ENCODE data around the gene C1QTNF8. TPM values are rescaled to one million over a fixed set of nuclear protein-coding genes. Genes with fewer than 3 reads are reported as not detected.

C1QTNF8 gene
- total and polyA plus RNA-seq, 2 of the 13 experiments (the other 11 are each of a cell fraction or from before 2014, with no cell fraction given) = 0.09 TPM; not detected in 1

GRCh38 chr16:1090620-1091587 is 5.1 kb downstream of the C1QTNF8 start (continued):
- TF ChIP-seq PRDM4 (CRISPR knock-in tag; IDR thresholded peaks at IDR 0.05; ENCODE audit: borderline replicate concordance) = no peak
- TF ChIP-seq BHLHE40 (IDR thresholded peaks at IDR 0.05; ENCODE audit: low read length) = no peak
- TF ChIP-seq DMAP1 (CRISPR knock-in tag; IDR thresholded peaks at IDR 0.05) = peak; percentile 57; the same call in 1 of the 2 replicates
- 0 out of 2 replicates have a peak, but pooled peaks have one; percentile 23 for TF ChIP-seq PHF20 (CRISPR knock-in tag; IDR thresholded peaks at IDR 0.05)
- no peak for TF ChIP-seq ZNF503 (CRISPR knock-in tag; IDR thresholded peaks at IDR 0.05)
- no peak for TF ChIP-seq FIP1L1 (IDR thresholded peaks at IDR 0.05; ENCODE audit: borderline replicate concordance, insufficient read depth, low read depth, low read length)
- no peak for TF ChIP-seq HCFC1 (IDR thresholded peaks at IDR 0.05; ENCODE audit: low read depth, low read length)
- no peak; the same call in 1 of the 2 replicates for TF ChIP-seq ATF3 (CRISPR knock-in tag; IDR thresholded peaks at IDR 0.05)
- no peak for TF ChIP-seq ZNF230 (CRISPR knock-in tag; IDR thresholded peaks at IDR 0.05)
- TF ChIP-seq CBX5 (CRISPR knock-in tag; IDR thresholded peaks at IDR 0.05; ENCODE audit: borderline replicate concordance) = peak; percentile 30; the same call in 1 of the 2 replicates
- TF ChIP-seq SYNCRIP (IDR thresholded peaks at IDR 0.05; ENCODE audit: insufficient read depth, low read depth, low read length) = no peak
- TF ChIP-seq CHD2 (IDR thresholded peaks at IDR 0.05; ENCODE audit: low read depth, low read length) = peak; percentile 69; the same call in 1 of the 2 replicates
- TF ChIP-seq ATF4 (CRISPR knock-in tag; IDR thresholded peaks at IDR 0.05) = 0 out of 4 replicates have a peak, but pooled peaks of 1 of the 2 experiments have one; percentile 29
- TF ChIP-seq ZKSCAN8 (CRISPR knock-in tag; IDR thresholded peaks at IDR 0.05; ENCODE audit: borderline replicate concordance) = peak; percentile 95
- no peak for TF ChIP-seq RFXANK (CRISPR knock-in tag; IDR thresholded peaks at IDR 0.05)
- 0 out of 2 replicates have a peak, but pooled peaks have one; percentile 1 for TF ChIP-seq GATA4 (IDR thresholded peaks at IDR 0.05; ENCODE audit: borderline replicate concordance, low read depth)
- TF ChIP-seq ZNF7 (CRISPR knock-in tag; IDR thresholded peaks at IDR 0.05) = no peak
- no peak for TF ChIP-seq JDP2 (CRISPR knock-in tag; IDR thresholded peaks at IDR 0.05; ENCODE audit: borderline replicate concordance)
- TF ChIP-seq DNMT3B (CRISPR knock-in tag; conservative IDR thresholded peaks at IDR 0.05) = no peak
- peak; percentile 61; the same call in 1 of the 2 replicates for TF ChIP-seq ZNF788 (CRISPR knock-in tag; IDR thresholded peaks at IDR 0.05; ENCODE audit: borderline replicate concordance)
- TF ChIP-seq BORCS8-MEF2B (CRISPR knock-in tag; IDR thresholded peaks at IDR 0.05) = no peak
- TF ChIP-seq GTF3A (CRISPR knock-in tag; conservative IDR thresholded peaks at IDR 0.05) = no peak
- TF ChIP-seq CENPBD1 (CRISPR knock-in tag; IDR thresholded peaks at IDR 0.05; ENCODE audit: borderline replicate concordance, low read depth) = no peak
